GM12872 (cell line): Measurements from ENCODE around the gene MAFF.

Source experiments
- TF ChIP-seq, protein P1 (sequence below): IDR thresholded peaks from 3 replicates; pipeline ENCODE4 v1.5.1; 2011; ENCODE audit warnings: low read depth, mild to moderate bottlenecking, low read length, moderate library complexity; ENCODE audit not compliant: insufficient read depth

The MAFF gene

DNA sequence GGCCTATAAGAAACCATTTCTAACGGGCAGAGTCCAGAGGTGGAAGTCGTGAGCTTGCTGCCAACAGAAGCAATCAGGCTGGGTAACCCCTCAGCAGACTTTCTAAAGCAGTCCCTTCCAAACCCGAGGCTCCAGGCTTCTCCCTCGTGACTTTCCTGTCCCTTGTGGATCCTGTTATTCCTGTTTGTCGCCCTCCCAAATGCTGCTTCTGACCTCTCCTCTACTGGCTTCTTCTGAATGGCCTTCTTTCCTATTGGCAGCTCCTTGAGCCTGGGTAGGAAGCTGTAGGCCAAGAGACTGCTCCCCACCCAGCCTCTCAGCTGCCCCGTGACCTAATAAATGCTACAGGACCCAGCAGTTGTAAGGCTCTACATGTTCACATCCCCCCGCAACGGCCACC is 35.0 kb downstream of the MAFF start:
- TF ChIP-seq, protein P1, sequence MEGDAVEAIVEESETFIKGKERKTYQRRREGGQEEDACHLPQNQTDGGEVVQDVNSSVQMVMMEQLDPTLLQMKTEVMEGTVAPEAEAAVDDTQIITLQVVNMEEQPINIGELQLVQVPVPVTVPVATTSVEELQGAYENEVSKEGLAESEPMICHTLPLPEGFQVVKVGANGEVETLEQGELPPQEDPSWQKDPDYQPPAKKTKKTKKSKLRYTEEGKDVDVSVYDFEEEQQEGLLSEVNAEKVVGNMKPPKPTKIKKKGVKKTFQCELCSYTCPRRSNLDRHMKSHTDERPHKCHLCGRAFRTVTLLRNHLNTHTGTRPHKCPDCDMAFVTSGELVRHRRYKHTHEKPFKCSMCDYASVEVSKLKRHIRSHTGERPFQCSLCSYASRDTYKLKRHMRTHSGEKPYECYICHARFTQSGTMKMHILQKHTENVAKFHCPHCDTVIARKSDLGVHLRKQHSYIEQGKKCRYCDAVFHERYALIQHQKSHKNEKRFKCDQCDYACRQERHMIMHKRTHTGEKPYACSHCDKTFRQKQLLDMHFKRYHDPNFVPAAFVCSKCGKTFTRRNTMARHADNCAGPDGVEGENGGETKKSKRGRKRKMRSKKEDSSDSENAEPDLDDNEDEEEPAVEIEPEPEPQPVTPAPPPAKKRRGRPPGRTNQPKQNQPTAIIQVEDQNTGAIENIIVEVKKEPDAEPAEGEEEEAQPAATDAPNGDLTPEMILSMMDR: no peak

DNA sequence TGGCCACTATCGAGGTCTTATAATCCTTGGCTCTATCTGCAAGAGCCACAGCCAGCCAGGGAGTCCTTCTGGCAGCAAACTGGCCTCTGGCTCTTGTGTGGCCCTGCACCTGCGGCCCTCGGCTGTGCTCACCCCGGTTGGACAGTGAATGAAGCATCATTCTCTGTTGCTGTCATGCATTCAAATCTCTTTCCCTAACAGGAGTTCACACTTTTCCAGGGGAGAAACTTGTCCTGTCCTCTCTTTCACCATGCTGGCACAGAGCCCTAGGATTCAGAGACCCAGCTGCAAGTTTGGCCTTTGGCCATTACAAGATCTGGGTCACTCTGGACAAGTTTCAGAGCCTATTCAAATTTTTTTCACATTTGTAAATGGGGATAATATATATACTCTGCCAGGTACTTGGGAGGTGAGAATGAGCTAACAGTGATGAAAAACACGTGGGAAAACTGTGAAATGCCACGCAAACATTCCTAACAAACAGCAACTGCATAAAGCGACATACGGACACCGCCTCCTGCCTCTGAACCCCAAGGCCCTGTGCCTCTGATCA is 36.8 kb downstream of the MAFF start:
- TF ChIP-seq, protein P1: no peak

- TF ChIP-seq, protein P1: no peak
Observed at GRCh38 chr22:38239101-38239761, 37.4 kb downstream of the MAFF start.

DNA sequence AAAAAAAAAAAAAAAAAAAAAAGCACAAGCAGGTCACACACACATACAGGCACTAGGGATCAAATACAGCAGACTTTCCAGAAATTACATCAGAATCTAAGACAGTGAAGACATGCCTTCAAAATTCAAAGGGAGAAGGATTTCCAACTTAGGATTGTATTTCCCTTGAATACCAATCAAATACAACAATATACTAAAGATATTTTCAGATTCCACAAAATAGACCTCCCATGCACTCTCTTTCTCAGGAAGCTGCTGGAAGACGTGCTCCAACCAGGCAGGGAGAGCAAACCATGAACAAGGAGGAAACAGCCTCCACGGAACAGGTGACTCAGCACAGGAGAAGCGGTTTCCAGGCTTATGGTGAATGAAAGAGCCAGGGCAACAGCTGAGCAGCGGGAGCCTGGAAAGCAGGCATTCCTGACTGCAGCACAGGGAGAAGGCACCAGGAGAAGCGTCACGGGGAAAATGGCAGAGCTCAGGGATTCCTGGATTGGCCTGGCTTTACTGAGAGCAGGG is 39.0 kb downstream of the MAFF start:
- TF ChIP-seq, protein P1: no peak

DNA sequence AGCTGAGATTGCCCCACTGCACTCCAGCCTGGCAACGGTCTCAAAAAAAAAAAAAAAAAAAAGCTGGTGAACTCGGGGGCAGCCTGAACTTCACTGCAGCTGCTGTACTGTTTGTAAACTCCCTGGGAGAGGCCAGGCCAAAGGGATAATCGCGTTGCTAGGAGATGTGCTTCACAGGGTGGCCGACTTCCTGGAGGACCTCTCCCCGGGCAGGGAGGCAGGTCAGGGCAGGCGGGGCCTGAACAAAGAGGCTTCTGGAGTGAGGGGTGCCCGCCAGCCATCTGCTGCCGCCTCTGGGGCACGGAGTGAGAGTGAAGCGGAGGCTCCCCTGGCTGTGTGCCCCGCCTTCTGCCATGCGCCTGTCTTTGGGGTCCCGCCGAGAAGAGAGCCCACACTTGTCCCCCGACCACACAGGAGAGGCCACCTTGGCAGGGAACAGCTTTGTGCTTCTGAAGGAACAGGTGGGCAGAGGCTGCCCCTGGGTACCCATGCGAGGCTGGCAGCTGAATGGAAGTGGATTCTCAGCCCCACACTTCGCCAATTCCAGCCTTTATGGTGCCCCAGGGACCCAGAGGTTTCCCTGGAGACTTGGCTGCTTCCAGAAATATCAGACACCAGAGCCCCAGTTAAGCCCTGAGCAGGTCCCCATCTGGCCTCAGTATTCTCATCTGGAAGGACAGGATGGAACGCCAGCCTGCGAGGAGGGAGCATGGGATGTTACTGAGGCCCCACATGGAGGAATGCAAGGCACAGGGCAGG is 41.4 kb downstream of the MAFF start:
- TF ChIP-seq, protein P1: no peak

DNA sequence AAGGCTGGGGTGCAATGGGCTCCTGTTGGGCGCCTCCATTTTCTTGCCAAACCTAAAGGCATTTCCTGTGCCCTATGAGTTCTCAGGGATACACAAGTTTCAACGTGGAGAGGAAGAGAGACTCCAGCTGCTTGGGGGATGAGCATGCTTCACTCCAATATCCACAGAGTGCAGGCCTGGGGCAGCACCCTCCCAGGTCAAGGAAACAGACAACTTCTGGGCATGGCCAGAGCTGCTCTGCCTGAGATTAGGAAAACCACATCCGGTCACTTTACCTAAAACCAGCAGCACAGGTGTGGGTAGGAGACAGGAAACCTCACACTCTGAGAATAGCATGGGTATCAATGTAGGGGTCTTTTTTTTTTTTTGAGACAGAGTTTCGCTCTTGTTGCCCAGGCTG is 42.3 kb downstream of the MAFF start:
- TF ChIP-seq, protein P1: no peak

DNA sequence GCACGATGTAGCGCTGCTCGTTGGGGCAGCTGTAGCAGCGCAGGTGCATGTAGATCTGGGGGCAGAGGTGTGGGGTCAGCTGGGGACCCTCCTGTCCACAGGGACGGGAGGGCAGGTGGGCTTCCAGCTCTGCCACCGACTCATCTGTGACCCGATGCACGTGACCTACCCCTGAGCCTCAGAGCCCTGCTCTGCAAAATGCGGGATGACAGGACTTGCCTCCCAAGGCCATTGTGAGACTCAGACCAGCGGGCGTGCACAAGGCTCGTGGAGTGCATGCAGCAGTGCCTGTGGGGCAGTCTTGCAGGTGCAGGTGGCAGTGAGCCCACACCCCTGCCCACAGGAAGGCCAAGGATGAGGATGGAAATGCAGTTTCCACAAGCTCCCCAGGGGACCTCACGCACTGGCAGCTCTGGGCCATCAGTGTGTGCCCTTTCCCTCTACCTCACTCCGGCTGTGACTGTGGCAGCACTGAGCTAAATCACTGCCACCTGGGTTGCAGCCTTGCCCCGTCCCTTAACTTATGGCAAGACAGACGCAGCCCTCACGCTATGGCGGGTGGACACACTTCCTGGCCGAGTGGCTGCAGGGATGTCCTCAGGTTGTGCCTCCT is 44.4 kb downstream of the MAFF start:
- TF ChIP-seq, protein P1: no peak
